Effector CD4-positive, alpha-beta T cell (primary cell): Measurements from ENCODE around the gene LGALS16. TPM values are rescaled to one million over a fixed set of nuclear protein-coding genes. Genes with fewer than 3 reads are reported as not detected.
"Not testable (repeated sequence)": the region's sequence is repeated elsewhere in the genome, so short reads cannot be mapped to it uniquely, and the experiment has no call there.

Experiments
- DNase-seq: peaks from one replicate; pipeline ENCODE4 v3.0.0-alpha.2; 2020
- total RNA-seq: gene quantifications from one replicate; lab custom pipeline; 2026; lab: John Stamatoyannopoulos, UW

Gene LGALS16, protein sequence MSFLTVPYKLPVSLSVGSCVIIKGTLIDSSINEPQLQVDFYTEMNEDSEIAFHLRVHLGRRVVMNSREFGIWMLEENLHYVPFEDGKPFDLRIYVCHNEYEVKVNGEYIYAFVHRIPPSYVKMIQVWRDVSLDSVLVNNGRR
- not detected for total RNA-seq

DNA sequence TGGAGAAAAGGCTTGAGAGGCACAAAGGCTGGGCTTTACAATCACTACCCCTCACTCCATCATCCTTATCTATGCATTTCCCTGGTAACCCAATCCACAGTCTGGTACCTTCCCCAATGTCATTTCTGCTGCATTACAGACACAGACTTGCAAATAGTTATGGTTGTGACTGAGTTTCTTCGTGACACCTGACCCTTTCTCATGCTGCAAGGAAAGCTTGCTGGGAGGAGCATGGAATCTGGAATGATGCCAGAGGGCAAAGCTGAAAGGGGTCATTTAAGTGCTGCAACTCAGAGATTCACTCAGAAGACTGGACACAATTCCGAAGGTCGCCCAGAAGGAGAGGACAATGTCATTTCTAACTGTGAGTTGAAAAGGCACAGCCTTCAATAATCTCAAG is at the start of gene LGALS16:
LGALS16 (plus strand) TSS at position 301 of the 400 bp plus-strand sequence; CDS start at position 350, 49 bp downstream.
- DNase-seq: no peak

DNA sequence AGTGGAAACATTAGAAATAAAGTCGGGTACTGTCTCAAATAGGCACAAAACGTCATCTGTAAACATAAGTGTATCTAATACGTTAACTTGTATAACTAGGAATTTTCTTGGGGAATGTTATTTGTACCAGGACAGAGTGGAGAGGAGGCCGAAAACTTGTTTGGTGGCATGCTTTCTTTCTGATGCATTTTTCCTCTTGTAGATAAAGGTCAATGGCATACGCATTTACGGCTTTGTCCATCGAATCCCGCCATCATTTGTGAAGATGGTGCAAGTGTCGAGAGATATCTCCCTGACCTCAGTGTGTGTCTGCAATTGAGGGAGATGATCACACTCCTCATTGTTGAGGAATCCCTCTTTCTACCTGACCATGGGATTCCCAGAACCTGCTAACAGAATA is 48.7 kb upstream of the LGALS16 start:
- DNase-seq: no peak

DNA sequence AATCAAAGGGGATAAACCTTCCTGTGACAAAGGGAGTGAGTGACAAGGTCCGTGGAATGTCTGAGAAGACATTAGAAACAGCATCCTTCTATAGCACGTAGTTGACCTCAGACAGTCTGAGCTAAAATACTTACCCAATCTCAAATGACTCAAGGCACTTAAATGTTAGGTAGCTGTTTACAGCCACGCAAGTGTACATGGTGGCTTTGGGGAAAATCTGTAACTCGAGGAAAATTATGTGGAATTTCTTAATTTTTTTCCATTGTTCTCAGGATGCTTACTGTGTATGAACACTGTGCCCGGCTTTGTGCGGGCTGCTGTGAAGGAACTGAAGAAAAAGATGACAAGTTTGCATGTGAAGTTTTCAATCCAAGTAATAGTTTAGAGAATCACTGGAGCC is 48.2 kb upstream of the LGALS16 start:
- no peak for DNase-seq

DNA sequence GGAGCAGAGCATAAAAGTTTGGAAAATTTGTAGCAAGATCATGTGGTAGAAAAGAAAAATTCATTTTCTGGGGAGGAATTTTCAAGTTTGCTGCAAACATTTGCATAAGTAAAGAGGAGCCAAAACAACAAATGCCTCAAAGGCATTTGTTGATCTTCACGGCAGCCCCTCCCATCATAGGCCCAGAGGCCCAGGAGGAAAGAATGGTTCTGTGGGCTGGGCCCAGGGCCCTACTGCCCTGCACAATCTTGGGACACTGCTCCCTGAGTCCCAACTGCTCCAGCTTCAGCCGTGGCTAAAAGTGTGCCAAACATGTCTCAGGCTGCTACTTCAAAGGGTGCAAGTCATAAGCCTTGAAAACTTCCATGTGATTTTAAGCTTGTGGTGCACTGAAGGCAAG is 42.1 kb upstream of the LGALS16 start:
- DNase-seq: no peak

DNA sequence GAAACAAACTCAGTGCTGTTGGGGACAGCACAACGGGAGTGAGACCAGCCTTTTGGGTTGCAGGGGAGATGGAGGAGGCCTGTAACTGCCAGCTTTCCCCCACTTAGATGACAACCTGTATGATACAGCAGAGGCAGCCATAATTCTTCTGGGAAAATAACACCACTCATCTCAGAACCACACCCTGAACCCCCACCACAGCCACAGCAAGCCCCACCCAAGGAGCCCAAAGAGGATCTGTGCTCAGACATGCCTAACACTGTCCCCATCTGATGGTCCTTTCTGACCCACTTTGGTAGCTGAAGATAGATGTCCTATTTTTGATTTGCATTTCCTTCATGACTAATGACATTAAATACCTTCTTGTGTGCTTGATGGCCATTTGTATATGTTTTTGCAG is 38.0 kb upstream of the LGALS16 start:
- no peak for DNase-seq

DNA sequence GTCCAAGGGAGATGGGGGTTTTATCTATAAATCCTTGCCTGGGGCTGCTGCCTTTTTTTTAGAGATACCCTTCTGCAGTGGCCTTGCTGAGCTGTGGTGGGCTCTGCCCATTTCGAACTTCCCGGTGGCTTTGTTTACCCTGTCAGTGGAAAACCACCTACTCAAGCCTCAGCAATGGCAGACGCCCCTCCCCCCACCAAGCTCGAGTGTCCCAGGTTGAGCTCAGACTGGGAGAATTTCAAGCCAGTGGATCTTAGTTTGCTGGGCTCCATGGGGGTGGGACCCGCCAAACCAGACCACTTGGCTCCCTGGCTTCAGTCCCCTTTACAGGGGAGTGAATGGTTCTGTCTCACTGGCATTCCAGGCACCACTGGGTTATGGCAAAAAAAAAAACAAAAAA is 31.8 kb upstream of the LGALS16 start:
- no peak for DNase-seq

DNA sequence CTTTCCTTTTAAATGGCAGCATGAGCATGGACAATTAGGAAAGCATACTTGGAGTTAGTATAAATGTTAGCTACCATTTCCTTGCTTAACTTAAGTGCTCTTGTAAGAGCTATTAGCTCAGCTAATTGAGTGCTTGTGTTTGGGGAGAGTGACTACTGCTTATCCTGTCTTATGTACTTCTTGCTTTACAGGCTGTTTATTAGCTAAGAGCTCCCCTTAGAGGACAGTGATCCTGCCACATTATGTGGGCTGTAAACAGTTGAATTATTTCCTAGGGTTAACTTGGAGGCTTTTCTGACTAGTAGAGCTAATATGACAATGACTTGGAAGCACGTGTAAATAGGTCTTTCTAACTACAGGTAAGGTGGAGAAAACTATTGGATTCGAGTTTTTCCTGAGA is 28.1 kb upstream of the LGALS16 start:
- DNase-seq: not testable (repeated sequence)

DNA sequence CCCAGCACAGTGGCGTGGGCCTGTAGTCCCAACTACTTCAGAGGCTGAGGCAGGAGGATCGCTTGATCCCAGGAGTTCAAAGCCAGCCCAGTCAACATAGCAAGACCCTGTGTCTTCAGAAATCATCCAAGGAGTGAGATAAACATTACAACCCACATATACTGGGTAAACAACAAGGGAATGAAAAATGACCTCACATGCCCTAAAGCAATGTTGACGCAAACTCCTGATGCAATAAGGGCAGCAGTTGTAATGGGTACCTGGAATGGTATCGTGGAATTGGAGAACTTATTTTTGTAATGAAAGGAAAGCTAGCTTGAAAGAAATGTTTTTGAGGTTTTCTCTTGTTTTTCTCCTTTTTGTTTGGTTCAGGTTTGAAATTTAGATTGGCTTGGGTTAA is 24.5 kb upstream of the LGALS16 start:
- DNase-seq: no peak

DNA sequence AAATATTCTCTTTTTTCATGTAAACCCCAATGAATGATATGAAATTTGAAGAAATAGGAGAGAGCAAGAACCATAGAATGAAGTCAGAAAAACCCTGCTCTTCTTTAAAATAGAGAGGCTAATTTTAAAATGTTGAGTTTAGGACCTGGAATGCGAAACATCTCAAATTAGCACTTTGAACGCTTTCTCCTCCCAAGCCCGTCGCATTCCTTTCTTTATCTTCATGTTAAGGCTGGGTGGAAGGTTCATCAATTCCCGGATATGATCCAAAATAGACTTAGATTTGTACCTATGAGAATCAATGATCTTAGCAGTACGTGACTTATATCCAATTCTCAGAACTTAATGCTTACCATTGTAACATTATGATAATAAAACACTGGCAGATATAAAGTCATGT is 24.1 kb upstream of the LGALS16 start:
- DNase-seq: no peak

DNA sequence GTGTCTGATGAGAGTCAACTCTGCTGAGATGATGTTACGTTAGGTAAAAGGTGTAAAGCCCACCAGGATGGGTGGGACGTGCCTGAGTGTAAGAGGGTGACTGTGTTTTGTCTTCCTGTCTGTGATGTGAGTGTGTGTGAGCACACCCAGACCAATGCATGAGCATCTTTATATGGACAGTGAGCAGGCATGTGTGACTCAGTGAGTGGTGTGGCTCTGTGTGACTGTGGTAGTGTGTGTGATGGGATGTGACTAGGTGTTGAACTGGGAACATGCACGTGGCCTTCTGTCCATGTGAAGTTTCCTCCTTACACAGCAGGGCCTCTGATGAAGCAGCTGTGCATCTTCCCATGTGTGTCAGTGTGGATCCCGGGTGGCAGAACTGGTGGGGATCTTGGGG is 17.8 kb upstream of the LGALS16 start:
- no peak for DNase-seq

DNA sequence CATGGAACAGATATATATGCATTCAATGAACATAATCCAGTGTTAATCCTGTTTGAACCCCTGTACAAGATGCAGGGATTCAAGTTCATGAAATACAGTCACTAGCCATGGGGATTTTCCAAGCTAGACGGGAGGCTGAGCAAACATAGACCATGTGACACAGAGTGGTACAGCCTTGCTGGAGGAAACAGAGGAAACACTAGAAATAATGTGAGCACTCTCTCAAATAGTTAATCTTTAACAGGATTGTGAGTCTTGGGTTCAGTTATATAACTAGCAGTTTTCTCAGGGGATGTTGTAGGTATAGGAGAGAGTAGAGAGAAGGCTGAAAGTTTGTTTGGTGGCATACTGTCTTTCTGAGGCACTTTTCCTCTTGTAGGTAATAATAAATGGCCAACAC is 13.9 kb upstream of the LGALS16 start:
- no peak for DNase-seq

DNA sequence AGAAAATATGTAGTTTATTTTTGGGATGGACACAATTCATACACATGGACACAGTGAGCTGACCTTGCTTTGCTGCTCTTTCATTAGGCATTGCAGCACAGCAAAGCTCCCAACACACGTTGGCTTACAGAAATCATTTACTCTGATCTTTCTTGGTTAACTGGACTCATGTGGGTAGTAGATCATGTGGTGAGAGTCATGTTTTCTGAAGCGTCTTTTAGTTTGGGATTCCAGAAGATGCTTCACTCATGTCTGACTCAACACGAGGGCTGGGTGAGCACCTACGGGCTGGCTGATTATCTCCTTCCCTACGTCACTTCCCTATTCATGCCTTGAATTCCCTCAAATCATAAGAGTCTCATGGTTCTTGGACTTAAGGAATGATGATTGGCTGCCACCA is 12.1 kb upstream of the LGALS16 start:
- DNase-seq: no peak

DNA sequence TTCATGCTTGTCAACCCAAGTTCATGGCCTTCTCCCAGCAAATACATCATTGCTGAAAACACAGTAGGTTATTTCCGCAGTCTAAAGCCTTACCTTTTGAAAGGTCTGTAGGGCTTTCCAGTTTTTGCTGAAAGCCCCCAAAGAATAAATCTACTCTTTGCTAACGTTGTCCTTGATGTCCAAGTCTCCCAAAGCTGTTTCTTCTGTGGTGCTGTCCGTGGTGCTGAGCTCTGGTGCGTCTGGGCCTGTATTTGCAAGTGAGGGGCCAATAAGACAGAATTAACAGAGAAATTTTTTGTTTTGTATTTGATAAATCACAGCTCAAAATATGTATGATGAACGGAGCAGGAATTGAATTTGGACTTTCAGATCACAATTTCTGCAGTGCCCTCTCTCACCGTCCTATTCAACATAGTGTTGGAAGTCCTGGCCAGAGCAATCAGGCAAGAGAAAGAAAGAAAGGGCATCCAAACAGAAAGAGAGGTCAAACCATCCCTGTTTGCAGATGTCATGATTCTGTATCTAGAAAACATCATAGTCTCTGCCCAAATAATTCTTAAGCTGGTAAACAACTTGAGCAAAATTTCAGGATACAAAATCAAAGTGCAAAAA is 9.8 kb upstream of the LGALS16 start:
- no peak for DNase-seq

DNA sequence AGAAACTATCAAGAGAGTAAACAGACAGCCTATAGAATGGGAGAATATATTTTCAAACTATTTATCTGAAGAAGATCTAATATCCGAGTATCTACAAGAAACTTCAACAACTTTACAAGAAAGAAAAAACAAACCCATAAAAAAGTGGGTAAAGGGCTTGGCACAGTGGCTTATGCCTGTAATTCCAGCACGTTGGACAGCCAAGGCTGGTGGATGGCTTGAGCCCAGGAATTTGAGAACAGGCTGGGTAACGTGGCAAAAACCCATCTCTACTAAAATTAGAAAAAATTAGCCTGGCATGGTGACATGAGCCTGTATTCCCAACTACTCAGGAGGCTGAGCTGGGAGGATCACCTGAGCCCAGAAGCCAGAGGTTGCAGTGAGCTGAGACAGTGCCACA is 7.8 kb upstream of the LGALS16 start:
- DNase-seq: no peak

DNA sequence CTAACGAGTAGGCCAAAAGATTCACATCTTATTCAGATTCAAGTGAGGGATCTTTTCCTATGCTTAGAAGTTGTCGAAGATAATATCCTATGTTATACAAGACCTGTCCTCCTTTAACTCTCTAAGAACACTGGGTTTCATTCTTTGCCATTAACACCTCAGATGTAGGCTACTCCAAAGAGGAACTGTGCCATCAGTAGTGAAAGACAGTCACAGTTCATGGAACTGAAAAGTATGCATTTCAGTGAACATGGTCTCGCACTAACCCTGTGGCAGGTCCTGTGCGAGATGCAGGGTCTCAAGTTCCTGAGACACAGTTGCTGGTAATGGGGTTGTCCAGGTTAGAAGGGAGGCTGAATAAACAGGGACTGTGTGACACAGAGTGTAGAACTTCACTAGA is 4.1 kb downstream of the LGALS16 start:
- DNase-seq: no peak

DNA sequence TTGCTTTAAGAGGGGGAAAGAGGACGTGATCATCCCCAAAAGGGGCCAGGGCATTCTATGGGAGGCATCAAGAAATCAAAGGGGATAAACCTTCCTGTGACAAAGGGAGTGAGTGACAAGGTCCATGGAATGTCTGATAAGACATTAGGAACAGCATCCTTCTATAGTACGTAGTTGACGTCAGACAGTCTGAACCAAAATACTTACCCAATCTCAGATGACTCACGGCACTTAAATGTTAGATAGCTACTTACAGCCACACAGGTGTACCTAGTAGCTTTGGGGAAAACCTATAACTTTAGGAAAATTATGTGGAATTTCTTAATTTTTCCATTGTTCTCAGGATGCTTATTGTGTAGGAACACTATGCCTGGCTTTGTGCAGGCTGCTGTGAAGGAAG is 4.9 kb downstream of the LGALS16 start:
- no peak for DNase-seq

DNA sequence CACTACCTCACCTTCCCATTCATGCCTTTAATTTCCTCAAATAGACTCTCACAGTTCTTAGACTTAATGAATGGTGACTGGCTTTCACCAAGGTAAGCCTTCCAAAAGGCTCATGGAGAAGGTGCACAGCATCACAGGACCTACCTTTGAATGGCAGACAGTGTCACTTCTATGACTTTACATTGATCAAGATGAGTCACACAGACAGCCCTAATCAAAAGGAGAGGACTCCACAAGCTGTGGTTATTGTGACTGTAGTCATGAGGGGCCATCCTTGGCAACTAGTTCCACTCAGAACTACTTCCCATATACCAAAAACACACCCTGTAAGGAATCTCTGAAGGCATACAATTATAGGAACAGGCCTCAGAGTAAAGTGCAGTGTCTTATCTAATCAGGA is 5.9 kb downstream of the LGALS16 start:
- DNase-seq: no peak

DNA sequence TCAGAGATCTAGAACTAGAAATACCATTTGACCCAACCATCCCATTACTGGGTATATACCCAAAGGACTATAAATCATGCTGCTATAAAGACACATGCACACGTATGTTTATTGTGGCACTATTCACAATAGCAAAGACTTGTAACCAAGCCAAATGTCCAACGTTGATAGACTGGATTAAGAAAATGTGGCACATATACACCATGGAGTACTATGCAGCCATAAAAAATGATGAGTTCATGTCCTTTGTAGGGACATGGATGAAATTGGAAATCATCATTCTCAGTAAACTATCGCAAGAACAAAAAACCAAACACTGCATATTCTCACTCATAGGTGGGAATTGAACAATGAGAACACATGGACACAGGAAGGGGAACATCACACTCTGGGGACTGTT is 14.1 kb downstream of the LGALS16 start:
- DNase-seq: not testable (repeated sequence)

DNA sequence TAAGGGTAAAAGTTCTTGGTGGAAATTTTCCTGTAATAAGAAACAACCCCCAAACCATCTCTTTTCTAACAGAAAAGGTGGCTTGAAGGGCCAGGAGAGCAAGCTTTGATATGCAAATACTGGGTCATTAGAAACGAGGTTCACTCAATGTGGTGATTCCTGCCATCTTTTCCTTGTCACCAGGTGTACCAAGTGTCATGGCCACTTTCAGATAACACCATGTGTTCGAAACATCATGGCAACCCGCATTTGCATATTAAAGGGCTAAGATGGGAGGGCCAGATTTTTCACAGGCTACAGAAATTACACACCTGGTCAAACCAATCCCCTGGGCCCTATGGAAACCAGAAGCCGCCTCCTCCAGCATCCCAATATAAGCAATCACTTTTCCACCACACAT is 15.3 kb downstream of the LGALS16 start:
- no peak for DNase-seq

DNA sequence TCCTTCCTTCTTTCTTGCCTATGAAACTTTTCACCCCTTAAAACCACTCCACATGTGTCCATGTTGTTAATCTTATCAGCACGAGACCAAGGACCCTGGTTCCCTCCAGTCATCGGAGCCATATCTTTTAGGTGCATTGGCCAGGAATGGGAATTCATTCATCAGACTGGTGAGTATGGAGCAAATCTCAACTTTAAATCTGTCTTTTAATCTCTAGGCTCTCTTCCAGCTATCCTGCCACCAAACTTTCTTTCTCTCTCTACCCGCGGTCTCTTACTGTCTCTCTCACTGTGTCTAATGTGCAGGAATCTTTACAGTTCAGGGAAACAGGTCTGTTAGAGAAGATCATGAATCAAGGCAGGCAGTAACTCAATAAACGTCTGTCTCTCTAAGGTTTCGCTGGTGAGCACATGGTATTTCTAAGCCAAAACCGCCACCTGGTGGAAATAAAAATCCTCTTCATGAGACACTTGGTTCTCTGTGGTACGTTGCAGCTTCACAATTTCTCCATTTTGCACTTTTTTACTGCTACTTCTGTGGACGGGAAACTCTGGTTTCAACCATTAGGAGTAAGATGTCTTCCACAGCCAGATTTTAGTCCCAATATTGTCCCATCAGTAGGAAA is 16.1 kb downstream of the LGALS16 start:
- DNase-seq: peak; percentile 37

DNA sequence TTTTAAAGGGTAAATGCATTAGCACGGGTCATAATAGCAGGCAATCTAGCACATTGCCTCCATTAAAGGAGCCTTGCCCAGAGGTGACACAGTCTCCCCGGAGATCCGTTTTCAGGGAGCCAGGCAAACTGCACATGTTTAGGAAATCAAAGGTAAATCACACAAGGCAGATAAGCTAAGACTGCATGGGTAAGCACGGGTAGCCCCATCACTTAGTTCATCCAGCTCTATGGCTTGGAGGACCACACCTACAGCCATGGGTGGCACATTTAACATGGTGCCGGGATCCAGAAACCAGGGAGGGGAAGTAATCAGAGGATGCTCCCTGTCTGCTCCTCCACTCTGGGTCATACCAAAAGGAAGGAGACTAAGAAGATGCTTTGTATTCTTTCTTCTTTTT is 16.8 kb downstream of the LGALS16 start:
- DNase-seq: no peak

DNA sequence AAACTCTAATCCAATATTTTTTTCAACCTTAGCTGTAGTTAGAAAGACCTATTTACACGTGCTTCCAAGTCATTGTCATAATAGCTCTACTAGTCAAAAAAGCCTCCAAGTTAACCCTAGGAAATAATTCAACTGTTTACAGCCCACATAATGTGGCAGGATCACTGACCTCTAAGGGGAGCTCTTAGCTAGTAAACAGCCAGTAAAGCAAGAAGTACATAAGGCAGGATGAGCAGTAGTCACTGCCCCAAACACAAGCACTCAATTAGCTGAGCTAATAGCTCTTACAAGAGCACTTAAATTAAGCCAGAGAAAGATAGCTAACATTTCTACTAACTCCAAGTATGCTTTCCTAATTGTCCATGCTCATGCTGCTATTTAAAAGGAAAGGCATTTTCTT is 18.1 kb downstream of the LGALS16 start:
- not testable (repeated sequence) for DNase-seq

DNA sequence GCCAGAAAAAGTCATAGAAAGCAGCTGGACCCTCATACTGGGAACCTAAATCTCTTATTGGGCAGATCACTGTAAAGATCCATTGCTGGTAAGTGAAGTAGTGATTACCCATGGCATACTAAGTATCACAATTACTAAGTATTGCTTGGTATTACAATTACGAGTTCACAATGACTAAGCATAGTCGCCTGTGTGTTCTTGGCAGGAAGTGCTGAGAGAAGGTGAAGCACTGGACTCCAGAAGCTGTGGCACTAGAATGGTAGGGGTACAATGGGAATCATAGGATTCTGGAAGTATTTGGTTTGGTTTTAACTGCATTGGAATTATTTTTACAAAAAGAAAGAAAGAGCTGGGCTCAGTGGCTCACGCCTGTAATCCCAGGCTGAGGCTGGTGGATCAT is 20.3 kb downstream of the LGALS16 start:
- no peak for DNase-seq

DNA sequence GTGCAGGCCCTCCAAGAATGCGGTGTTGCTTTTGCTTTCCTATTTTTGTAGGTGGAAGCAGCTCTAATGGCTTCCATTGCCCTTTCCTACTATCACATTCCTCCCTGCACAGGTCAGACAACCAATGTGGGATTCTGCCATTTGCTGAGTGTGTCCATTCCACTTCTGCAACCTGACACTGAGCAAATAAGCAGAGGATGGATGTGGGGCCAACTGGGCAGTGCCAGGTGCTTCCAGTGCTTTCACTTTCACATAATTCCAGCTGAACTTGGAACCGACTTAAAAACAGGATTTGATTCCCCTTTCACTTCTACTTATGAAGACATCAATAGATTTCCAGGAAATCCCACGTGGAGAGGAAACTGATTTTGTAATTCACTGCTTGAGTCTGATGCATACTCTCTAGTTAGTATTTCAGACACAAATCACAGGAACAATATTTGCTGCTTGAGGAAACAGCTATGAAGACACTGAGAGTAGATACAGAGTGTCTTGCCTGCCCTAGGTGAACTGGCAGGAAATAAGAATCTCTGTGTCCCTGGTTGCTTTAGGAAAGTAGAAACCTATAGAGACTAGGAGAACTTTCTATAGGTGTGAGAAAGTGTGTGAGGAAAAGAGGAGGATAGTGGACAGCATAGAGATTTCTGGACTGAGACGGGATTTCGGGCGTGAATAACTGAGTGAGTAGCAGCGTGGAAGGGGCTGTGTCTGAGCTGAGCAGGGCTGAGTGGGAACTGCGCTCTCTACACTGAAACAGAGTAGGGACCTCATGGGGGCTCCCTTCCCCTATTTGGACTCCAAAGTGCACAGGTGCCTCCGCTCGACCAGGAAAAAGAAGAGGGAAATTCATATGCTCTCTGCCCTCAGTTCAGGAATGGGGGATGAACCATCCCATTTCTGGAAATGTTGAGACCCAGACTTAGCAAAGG is 22.5 kb downstream of the LGALS16 start:
- no peak for DNase-seq
